ENCODE data around the gene ANKRD13B. TPM values are rescaled to one million over a fixed set of nuclear protein-coding genes. Genes with fewer than 3 reads are reported as not detected.

The ANKRD13B gene
- total RNA-seq, 1 experiment from 2014 or later: 11.1 TPM

DNA sequence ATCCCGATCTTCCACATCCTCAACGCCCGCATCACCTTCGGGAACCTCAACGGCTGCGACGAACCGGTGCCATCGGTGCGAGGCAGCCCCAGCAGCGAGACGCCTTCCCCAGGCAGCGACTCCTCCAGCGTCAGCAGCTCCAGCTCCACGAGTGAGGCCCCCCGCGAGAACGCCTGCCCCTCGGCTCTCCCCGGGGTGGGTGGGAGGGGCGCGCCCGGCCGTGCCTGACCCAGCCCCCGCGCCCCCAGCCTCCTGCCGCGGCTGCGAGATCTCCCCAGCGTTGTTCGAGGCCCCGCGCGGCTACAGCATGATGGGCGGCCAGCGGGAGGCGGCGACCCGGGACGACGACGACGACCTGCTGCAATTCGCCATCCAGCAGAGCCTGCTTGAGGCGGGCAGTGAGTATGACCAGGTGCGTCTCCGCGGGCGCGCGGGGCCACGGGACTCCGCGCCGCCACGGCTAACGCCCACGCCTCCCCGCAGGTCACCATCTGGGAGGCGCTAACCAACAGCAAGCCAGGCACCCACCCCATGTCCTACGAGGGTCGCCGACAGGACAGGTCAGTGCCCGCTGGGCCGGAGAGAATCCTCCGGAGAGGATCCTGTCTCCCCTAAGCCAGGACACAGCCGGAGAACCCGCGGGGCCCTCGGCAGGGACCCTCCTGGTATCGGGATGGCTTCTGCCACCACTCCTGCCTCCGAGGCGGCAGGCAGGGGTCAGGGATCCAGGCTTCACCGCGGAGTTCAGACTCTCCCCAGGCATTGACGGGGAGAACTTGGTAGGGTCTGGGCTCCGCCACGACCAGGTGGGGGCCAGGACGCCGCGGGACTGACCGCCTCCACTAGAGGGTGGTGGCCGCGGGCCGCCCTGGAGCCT is 19.7 kb downstream of the ANKRD13B start:
- H3K4me3 ChIP-seq (ENCODE audit: insufficient read depth, low read depth, low read length): no peak overlapping the region; the same call in 1 of the 2 replicates

DNA sequence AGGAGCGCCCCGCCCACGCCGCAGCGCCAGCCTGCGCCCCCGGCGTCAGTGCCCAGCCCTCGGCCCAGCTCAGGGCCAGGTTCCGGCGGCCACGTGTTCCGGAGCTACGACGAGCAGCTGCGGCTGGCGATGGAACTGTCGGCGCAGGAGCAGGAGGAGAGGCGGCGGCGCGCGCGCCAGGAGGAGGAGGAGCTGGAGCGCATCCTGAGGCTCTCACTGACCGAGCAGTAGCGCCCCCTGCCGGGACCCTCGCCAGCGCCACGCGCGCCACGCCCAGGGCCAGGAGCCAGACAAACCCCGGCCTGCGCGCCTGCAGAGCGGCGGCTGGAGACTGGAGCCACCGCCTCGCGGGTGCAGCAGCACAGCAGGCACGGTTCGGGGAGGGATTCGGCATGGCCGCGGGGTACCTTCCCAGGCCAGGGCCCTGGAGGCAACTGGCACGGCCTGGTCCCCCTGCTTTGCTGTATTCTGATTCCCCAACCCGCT is 20.5 kb downstream of the ANKRD13B start:
- Histone ChIP-seq H3K36me3 (replicated peaks; ENCODE audit: control insufficient read depth, insufficient read depth, low read length) (no peaks in the 10 kb centered on the region), H3K4me3 (ENCODE audit: insufficient read depth, low read depth, low read length) (peak overlapping the region; percentile 37), H3K27me3 (ENCODE audit: control insufficient read depth, insufficient read depth, low read length) (peaks cover 58% of the 10 kb centered on the region)
- DNase-seq: peak; percentile 97

More for the DNA sequence above, 19.7 kb downstream of the ANKRD13B start:
- Histone ChIP-seq H3K27me3 (ENCODE audit: control insufficient read depth, insufficient read depth, low read length) (peaks cover 51% of the 10 kb centered on the region), H3K36me3 (replicated peaks; ENCODE audit: control insufficient read depth, insufficient read depth, low read length) (no peaks in the 10 kb centered on the region)
- DNase-seq: peak; percentile 58

DNA sequence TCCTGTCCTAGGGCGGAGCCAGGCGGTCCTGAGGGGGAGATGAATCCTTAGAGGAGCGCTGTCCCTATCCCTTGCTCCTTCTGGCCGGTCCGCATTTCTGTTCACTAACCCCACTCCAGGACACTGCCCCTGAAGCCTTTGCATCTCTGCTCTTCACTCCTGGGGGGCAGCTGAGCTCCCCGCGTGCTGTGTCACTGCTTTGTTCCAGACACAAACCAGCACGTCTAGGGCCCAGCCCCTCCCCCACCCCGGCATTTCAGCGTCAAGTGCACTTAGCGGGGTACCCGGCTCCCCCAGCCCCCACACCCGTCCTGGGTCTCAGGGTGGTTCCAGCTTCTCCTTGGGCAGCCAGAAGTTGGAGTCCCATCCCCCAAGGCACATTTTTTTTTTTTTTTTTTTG is 20.9 kb downstream of the ANKRD13B start:
- Histone ChIP-seq H3K27me3 (ENCODE audit: control insufficient read depth, insufficient read depth, low read length) (peaks cover 62% of the 10 kb centered on the region), H3K36me3 (replicated peaks; ENCODE audit: control insufficient read depth, insufficient read depth, low read length) (no peaks in the 10 kb centered on the region), H3K4me3 (ENCODE audit: insufficient read depth, low read depth, low read length) (peak overlapping the region; percentile 37)
- DNase-seq: no peak

DNA sequence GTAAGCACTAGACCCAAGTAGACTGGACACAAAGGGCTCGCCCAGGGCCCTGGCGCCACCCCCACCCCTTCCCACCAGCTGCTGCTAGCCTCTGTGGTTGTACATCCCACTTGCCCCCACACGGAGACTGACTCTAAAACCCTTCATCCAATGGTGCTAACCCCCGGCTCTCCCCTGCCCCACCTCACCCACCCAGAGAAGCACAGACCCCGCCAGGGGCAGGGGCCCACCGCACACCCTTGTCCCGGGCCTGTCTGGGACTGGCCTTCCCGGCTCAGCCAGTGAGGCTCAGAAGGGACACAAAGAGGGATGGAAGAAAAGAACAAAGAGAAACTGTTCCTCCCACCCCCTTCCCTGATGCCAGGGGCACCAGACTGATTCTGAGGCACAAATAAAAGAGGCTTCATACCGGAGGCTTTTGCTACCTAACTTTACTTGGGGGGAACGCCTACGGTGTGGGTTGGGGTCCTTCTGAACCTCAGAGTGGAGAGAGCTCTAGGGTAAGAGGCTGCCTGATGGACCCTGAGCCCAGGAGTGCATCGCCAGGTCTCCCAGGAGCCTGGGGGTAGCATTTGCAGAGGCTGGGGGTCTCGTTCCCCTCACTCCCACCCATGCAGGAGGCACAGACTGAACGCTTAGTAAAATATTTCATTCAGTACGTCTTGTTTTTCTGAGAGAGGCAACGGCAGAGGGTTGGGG is 21.6 kb downstream of the ANKRD13B start:
- DNase-seq: peak; percentile 65
- H3K36me3 ChIP-seq (replicated peaks; ENCODE audit: control insufficient read depth, insufficient read depth, low read length): no peaks in the 10 kb centered on the region
- peaks cover 64% of the 10 kb centered on the region for H3K27me3 ChIP-seq (ENCODE audit: control insufficient read depth, insufficient read depth, low read length)
- no peak overlapping the region for H3K4me3 ChIP-seq (ENCODE audit: insufficient read depth, low read depth, low read length)

DNA sequence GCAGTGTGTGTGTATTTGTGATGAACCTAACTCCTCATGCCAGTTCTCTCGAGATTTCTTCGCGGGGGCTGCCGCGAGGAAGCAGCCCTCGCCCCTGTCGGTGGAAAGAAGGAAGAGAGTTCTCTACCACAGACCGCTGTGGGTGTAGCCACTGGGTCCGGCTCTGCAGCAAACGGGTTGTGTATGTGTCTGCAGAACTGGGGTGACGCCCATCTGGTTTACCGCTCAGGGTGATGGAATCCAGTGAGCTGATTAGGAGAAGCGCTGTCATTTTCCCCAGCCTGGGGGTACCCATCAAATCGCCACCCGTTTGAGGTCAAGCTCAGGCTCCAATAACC is 22.1 kb downstream of the ANKRD13B start:
- Histone ChIP-seq H3K36me3 (replicated peaks; ENCODE audit: control insufficient read depth, insufficient read depth, low read length) (no peaks in the 10 kb centered on the region), H3K27me3 (ENCODE audit: control insufficient read depth, insufficient read depth, low read length) (peaks cover 66% of the 10 kb centered on the region), H3K4me3 (ENCODE audit: insufficient read depth, low read depth, low read length) (peak overlapping the region; percentile 47)
- DNase-seq: no peak

DNA sequence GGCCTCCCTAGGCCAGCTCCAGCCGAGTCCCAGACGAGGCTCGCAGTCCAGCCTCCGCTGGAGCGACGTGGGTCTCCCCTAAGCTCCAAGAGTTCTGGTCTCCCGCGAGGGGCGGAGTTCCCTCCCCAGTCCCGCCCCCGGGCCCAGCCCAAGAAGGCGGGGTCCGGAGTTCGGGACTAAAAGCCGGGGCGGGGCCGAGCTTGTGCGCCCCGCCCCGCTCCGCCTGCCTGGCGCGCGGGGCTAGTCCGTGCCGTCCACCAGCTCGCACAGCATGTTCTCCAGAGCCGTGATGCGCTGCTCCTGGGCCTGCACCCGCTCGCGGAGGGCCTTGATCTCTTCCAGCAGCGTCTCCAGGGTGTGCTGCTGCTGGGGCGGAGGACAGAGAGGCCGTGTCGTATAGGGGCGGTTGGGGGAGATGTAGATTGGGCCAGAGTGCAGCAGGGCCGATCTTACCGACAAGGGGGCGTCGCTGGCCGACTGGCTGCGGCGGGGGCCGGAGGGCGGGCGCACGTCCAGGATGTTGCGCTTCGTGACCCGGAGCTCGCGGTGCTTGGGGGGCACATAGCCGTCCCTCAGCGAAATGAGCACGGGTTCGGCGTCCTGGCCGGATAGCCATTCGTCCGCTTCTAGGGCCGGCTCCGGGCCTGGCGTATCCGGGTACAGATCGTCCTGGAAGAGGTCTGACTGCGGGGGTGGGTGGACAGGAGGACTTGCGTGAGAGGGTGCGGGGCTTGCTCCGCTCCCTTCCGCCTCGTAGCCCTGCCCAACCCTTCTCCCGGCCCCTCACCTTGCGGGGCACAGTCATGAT is 22.8 kb downstream of the ANKRD13B start:
- H3K36me3 ChIP-seq (replicated peaks; ENCODE audit: control insufficient read depth, insufficient read depth, low read length): no peaks in the 10 kb centered on the region
- H3K27me3 ChIP-seq (ENCODE audit: control insufficient read depth, insufficient read depth, low read length): peaks cover 66% of the 10 kb centered on the region
- peak overlapping the region; percentile 47 for H3K4me3 ChIP-seq (ENCODE audit: insufficient read depth, low read depth, low read length)
- DNase-seq: peak; percentile 98

DNA sequence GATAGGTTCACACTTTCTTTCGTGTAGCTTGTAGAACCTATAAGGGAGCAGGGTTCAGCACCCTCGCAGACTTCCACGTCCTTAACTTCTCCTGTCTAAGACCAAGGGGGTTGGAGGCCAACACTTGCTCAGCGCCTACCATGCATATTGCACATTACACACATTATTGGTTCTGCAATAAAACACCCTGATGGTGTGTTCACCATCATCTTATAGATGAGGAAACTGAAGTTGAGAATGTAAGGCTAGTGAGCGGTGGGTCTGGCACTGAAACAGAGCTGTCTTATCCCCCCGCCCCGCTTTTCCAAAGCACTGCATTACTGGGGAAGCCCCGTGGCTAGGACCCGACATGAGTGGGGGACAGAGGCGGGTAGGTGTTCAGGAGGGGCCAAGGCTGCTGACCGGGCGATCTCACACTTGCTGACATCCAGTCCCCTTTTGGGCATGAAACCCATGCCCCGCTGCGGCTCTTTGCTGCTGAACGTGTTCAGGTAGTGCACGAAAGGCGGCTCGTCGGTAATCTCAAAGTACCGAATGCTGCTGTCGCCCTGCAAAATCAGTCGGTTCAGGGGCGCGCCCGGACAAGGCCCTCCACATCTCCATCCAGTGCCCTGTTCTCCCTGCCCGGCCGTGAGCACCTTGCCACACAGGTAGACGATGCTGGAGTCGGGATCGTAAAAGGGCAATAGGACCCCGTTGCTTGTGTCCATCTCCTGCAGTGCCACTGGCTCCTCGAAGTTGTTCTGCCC is 23.5 kb downstream of the ANKRD13B start:
- H3K36me3 ChIP-seq (replicated peaks; ENCODE audit: control insufficient read depth, insufficient read depth, low read length): no peaks in the 10 kb centered on the region
- peak overlapping the region; percentile 47; the same call in 1 of the 2 replicates for H3K4me3 ChIP-seq (ENCODE audit: insufficient read depth, low read depth, low read length)
- no peak for DNase-seq
- peaks cover 70% of the 10 kb centered on the region for H3K27me3 ChIP-seq (ENCODE audit: control insufficient read depth, insufficient read depth, low read length)

DNA sequence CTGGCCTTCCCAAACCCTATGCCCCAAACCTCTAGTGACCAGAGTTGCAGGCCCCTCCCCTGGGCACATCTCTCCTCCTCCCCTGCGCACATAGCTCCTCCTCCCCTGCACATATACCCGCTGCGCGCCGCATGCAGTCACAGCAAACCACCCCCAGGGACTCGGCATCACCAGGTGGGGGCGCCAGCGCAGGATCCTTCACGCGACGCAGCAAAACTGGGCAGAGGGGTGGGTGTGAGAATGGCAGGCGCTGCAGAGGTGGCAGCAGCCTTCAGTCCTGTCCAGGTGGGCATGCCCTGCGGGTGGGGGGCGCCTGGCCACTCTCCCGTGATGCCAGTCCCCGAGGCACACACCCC is 24.2 kb downstream of the ANKRD13B start:
- H3K36me3 ChIP-seq (replicated peaks; ENCODE audit: control insufficient read depth, insufficient read depth, low read length): no peaks in the 10 kb centered on the region
- peak; percentile 93 for DNase-seq
- H3K27me3 ChIP-seq (ENCODE audit: control insufficient read depth, insufficient read depth, low read length): peaks cover 74% of the 10 kb centered on the region
- peak overlapping the region; percentile 45 for H3K4me3 ChIP-seq (ENCODE audit: insufficient read depth, low read depth, low read length)

DNA sequence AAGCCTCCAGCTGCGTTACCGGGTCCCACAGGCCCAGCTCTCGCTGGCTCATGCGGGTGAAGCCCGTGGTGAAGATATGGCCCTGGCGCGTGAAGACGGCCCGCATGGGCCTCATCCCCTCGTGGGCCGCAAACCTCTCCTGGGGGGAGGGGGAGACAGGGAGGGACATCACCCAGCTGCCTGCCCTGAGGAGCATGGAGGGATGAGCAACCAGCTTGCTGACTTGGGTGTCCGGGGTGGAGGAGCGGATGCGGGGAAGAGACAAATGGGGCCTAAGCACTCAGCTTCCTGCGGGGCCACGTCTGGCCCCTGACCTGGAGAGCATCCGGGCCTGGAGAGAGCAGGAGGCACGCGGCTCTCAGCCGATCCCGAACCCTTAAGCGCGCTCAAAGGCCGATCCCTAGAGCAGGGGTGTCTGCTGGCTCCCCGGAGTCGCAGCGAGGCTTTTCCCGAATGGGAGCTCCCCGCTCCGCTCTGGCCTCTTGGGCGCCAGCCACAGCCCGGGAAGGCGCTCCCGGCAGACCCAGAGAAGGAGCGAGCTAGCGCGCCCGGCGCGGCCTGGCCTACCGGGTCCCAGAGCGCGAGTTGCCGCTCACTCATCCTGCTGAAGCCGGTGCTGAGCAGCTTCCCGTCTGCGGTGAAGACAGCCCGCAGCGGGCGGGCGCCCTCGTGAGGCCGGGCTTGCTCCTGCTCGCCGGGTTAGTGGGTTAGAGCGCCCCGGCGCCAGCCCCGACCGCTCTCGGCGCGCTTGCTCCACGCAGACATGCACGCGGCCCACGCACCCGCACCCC is 24.7 kb downstream of the ANKRD13B start:
- H3K4me3 ChIP-seq (ENCODE audit: insufficient read depth, low read depth, low read length): peak overlapping the region; percentile 45

DNA sequence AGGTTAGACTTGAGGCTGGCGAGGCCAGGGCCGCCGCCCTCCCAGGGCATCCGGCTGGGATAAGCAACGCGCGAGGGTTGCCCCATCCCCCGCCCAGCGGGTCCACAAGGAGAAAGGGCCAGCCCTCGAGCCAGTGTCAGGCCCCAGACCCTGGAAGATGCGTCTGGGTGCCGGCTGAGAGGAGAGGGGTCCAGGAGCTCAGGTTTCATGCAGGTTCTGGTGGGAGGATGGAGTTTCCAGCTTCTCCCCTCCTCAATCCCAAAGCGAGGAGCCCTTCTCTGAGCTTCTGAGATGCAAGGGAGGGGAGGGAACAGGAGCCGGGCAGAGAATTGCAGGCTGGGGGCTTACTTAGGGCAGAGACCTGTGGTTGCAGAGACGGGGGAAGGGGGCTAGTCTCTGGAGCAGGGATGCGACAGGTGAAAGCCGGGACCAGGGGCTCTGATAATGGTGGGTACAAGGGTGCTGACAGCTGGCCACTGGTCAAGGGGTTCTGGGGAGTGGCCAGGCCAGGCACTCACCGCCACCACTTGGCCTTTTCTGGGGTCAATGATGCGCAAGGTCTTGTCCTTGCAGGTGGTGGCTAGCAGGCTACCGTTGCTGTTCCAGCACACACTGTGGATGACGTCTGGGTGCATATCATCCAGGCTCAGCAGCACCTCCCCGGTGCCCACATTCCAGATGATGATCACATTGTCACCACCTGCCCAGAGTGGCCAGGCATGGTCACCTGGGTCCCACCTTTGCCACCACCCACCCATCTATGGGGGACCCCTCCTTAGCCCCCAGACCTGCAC is 25.5 kb downstream of the ANKRD13B start:
- H3K27me3 ChIP-seq (ENCODE audit: control insufficient read depth, insufficient read depth, low read length): peaks cover 73% of the 10 kb centered on the region
- no peak for DNase-seq
- peak overlapping the region; percentile 45 for H3K4me3 ChIP-seq (ENCODE audit: insufficient read depth, low read depth, low read length)
- H3K36me3 ChIP-seq (replicated peaks; ENCODE audit: control insufficient read depth, insufficient read depth, low read length): no peaks in the 10 kb centered on the region

More for the DNA sequence above, 24.7 kb downstream of the ANKRD13B start:
- DNase-seq: peak; percentile 94
- Histone ChIP-seq H3K27me3 (ENCODE audit: control insufficient read depth, insufficient read depth, low read length) (peaks cover 77% of the 10 kb centered on the region), H3K36me3 (replicated peaks; ENCODE audit: control insufficient read depth, insufficient read depth, low read length) (no peaks in the 10 kb centered on the region)

DNA sequence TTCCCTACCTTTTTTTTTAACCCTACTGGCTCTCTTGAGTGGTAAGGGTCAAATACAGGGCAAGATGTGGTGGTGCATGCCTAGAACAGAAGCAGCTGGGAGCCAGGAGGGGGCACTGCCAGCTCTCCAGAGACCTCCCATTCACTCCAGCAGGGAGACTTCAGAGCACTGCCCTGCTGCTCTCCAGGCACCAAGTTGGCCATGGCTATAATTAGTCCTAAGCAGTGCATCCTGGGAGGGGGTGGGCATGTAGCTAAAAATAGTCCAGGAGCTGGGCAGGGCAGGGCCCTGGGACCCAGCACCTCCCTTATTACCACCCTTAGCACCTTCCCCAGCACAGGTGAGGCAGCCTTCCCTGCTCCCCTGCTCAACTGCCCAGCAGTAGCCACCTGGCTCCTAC is 26.3 kb downstream of the ANKRD13B start:
- peak; percentile 70 for DNase-seq
- Histone ChIP-seq H3K36me3 (replicated peaks; ENCODE audit: control insufficient read depth, insufficient read depth, low read length) (no peaks in the 10 kb centered on the region), H3K4me3 (ENCODE audit: insufficient read depth, low read depth, low read length) (no peak overlapping the region), H3K27me3 (ENCODE audit: control insufficient read depth, insufficient read depth, low read length) (peaks cover 66% of the 10 kb centered on the region)

DNA sequence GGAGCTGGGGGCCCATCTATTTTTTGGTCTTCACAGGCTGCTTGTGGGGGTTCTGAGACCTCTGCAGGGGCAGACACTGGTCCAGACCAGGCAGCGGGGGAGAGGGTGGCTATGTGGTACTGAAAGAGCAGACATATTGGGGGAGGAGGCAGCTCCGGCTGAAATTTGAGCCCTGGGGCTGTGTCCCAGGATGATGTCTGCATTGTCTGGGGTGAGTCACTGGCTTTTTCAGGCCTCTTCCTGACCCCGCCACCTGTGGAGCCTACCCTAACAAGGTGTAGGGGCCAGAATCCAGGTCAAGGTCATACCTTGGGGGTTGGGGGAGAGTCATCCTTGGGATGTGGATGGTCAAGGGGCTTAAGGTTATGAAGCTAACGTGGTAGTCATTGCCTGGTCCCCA is 27.3 kb downstream of the ANKRD13B start:
- no peaks in the 10 kb centered on the region for H3K36me3 ChIP-seq (replicated peaks; ENCODE audit: control insufficient read depth, insufficient read depth, low read length)
- peaks cover 55% of the 10 kb centered on the region for H3K27me3 ChIP-seq (ENCODE audit: control insufficient read depth, insufficient read depth, low read length)
- no peak overlapping the region for H3K4me3 ChIP-seq (ENCODE audit: insufficient read depth, low read depth, low read length)
- DNase-seq: peak; percentile 70

All from H7 (cell line).